GM12801 (cell line): Measurements from ENCODE around the gene KRT74.

ENCODE experiments used
- TF ChIP-seq, protein P1 (sequence below): IDR thresholded peaks from one replicate; pipeline ENCODE4 v1.5.1; 2011; ENCODE audit warnings: control low read depth; ENCODE audit not compliant: insufficient read length; ENCODE audit errors: extremely low read depth

Gene KRT74

GRCh38 chr12:52573743-52574142, at the start of gene KRT74:
Gene KRT74 (minus strand): TSS chr12:52573843. CDS start chr12:52573777, 66 bp downstream.
- TF ChIP-seq, protein P1, sequence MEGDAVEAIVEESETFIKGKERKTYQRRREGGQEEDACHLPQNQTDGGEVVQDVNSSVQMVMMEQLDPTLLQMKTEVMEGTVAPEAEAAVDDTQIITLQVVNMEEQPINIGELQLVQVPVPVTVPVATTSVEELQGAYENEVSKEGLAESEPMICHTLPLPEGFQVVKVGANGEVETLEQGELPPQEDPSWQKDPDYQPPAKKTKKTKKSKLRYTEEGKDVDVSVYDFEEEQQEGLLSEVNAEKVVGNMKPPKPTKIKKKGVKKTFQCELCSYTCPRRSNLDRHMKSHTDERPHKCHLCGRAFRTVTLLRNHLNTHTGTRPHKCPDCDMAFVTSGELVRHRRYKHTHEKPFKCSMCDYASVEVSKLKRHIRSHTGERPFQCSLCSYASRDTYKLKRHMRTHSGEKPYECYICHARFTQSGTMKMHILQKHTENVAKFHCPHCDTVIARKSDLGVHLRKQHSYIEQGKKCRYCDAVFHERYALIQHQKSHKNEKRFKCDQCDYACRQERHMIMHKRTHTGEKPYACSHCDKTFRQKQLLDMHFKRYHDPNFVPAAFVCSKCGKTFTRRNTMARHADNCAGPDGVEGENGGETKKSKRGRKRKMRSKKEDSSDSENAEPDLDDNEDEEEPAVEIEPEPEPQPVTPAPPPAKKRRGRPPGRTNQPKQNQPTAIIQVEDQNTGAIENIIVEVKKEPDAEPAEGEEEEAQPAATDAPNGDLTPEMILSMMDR, result no peak

GRCh38 chr12:52622349-52622748, 48.7 kb upstream of the KRT74 start:
- TF ChIP-seq, protein P1, result no peak

DNA sequence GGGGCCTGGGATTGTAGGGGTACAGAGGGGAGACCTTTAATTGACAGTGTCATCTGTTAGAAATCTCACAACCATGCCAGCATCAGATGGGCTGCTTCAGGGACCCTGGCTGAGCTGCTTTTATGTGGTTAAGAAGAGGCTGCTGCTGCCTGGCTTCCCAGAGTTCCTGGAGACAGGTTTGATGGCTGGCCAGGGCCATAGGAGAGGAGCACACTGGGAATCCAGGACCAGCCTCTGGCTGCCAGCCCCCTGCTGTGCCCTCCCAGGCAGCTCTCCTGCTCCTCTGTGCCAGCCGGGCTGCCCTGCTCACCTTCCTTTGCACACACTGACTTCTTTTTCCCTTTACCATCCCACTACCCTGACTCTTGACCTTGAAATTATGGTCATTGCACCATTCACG, 45.2 kb upstream of the KRT74 start:
- TF ChIP-seq, protein P1, result no peak

GRCh38 chr12:52618216-52618615, 44.6 kb upstream of the KRT74 start, which contains the start of gene KRT73:
Gene KRT73 (minus strand): TSS chr12:52618559. CDS start chr12:52618524, 35 bp downstream.
- TF ChIP-seq, protein P1, result no peak

GRCh38 chr12:52617403-52617785, 43.8 kb upstream of the KRT74 start:
- TF ChIP-seq, protein P1, result no peak

DNA sequence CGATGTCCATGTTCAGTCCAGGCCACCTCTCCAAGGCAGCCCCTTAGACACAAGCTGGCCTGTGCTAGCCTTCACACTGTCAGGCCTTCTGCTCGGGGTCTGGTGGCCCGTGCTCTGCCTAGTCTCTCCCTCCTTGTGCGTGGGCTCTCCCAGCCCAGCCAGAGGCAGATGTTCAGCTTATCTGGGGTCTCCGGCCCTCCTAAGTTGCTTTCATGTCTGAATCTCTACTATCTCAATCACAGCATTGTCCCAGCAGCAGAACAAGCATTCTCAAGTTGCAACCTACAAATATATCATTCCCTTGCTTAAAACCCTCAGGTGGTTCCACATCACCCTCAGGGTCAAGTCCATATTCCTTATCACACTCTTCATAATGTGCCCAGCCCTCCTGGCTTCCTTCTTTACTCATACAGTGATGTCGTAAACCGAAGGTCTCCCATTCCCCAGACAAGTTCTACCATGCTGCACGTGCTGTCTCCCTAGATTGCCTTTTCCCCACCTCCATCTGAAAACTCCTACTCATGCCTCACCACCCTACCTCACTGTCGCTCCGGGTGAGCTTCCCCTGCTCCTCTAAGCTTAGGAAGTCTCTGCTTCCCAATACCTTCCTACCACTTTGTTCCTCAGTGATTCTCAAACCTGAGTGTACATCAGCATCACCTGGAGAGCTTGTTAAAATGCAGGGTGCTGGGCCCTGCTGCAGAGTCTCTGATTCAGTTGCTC, 43.2 kb upstream of the KRT74 start:
- TF ChIP-seq, protein P1, result no peak

GRCh38 chr12:52615912-52616311, 42.3 kb upstream of the KRT74 start:
- TF ChIP-seq, protein P1, result no peak
